ENCODE measurements around the gene PLEKHJ1.

Gene PLEKHJ1

DNA sequence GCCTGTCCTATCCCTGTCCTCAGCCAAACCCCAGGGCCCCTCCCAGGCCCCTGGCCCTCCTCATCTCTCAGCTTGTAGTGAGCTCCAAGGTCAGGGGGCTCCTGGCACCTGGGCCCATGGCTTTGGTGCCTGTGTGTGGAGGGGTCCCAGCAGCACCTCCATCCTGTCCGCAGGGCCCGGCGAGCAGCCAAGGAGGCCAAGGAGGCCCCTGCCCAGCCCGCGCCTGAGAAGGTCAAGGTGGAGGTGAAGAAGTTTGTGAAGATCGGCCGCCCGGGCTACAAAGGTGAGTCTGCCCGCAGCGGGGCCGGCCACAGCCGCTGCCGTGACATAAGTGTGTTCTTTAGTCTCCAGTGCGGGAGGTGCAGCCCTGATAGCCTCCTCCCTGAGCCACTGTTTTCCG lies 9.1 kb upstream of the PLEKHJ1 start:
- TF ChIP-seq, protein P1, sequence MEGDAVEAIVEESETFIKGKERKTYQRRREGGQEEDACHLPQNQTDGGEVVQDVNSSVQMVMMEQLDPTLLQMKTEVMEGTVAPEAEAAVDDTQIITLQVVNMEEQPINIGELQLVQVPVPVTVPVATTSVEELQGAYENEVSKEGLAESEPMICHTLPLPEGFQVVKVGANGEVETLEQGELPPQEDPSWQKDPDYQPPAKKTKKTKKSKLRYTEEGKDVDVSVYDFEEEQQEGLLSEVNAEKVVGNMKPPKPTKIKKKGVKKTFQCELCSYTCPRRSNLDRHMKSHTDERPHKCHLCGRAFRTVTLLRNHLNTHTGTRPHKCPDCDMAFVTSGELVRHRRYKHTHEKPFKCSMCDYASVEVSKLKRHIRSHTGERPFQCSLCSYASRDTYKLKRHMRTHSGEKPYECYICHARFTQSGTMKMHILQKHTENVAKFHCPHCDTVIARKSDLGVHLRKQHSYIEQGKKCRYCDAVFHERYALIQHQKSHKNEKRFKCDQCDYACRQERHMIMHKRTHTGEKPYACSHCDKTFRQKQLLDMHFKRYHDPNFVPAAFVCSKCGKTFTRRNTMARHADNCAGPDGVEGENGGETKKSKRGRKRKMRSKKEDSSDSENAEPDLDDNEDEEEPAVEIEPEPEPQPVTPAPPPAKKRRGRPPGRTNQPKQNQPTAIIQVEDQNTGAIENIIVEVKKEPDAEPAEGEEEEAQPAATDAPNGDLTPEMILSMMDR (conservative IDR thresholded peaks at IDR 0.05), result no peak
- no peak overlapping the region for H3K27ac ChIP-seq

DNA sequence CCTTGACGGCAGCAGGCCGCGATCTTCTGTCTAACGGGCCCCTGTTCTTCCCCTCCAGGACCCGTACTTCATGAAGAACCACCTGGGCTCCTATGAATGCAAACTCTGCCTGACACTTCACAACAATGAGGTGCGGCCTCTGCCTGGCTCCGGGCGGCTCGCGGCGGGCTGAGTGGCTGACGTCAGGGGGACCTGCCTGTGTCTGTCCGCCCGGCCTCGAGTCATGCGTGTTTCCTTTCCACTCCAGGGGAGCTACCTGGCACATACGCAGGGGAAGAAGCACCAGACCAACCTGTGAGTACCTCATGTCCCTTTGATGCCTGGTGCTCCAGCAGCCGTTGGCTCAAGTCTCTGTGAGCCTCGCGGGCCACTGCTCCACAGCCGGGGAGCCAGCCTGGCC lies 8.4 kb upstream of the PLEKHJ1 start:
- no peak for TF ChIP-seq ZFX (IDR thresholded peaks at IDR 0.05)
- TF ChIP-seq, protein P1 (conservative IDR thresholded peaks at IDR 0.05), result no peak
- no peak overlapping the region for H3K27ac ChIP-seq

DNA sequence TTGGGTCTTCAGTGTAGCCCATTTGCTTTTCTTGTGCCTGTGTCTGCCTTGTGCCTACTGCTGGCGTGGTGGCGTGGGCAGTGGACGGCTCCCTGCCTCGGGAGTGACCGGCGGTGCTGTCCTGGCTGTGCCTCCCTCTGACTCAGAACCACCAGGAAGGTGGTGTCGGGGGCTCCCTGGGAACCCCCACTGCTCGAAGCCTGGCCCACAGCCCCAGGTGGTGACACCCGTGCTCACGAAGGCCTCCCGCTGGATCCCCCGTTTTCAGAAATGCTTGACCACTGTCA lies 7.9 kb upstream of the PLEKHJ1 start:
- H3K27ac ChIP-seq, result no peak overlapping the region
- TF ChIP-seq ZFX (IDR thresholded peaks at IDR 0.05), result no peak
- TF ChIP-seq, protein P1 (conservative IDR thresholded peaks at IDR 0.05), result no peak

DNA sequence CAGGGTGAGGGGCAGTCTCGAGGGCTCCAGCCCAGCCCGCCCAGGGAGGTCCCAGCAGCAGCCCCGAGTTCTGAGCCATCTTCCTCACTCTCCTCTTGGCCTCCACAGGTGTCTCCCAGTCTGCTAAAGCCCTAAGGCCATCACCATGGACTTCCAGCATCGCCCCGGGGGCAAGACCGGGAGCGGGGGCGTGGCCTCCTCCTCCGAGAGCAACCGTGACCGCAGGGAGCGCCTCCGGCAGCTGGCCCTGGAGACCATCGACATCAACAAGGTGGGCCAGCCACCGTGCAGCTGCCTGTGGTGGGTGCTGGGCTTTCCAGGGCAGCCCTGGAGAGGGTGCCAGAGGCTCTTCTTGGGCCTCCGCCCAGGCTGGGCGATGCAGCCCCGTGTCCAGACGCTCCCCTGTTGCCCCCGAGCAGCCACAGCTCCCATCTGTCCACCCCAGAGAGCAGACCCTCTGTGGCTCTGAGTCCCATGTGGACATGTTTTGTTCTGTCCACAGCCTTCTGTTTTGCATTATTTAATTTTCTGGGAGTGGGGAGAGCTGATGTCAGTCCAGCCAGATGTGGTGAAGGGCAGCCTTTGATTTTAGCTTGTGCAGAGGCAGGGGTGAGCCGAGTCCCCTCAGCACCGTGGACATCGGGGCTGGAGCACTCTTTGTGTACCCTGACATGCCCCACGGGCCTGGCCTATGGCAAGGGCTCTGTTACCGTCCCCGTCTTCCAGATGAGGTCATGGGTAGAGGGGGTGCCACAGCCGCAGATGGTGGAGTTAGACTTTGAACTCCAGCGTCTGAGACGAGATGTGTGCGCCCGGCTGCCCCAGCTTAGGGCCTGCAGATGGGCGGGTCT lies 7.4 kb upstream of the PLEKHJ1 start:
- TF ChIP-seq, protein P1 (conservative IDR thresholded peaks at IDR 0.05), result no peak
- TF ChIP-seq ZFX (IDR thresholded peaks at IDR 0.05), result no peak
- no peak overlapping the region for H3K27ac ChIP-seq

DNA sequence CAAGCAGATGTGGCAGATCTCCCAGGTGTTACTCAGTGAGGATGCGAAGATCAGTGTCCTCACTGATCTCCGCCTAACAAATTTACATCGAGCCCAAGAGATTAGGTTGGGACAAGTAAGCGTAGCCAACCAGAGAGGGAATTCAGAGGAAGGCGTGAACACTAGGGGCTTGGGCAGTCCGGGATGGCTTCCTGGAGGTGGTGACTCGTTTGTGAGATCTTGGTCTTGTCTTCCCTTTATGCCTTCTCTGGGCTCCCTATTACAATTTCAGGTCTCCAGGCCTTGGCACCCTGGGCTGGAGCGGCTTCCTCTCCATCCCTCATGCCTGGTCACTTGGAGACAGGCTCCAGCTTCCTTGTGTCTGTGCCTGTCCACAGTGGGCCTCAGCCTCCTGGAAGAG lies 6.7 kb upstream of the PLEKHJ1 start:
- no peak for TF ChIP-seq ZFX (IDR thresholded peaks at IDR 0.05)
- TF ChIP-seq, protein P1 (conservative IDR thresholded peaks at IDR 0.05), result no peak
- no peak overlapping the region for H3K27ac ChIP-seq

DNA sequence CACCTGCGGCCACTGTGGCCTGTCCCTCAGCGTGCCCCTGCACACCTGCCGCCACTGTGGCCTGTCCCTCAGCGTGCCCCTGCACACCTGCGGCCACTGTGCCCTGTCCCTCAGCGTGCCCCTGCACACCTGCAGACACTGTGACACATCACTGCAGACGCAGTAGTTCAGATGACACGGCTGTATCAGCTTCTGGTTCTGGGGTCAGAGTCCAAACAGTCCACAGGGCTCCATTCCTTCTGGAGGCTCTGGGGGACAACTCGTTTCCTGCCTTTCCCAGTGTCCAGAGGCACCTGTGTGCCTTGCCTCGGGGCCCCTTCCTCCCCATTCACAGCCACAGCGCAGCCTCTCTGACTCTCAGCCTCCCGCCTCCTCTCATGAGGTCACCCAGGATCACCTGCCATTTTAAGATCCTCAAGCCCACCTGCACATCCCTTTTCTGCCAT lies 6.0 kb upstream of the PLEKHJ1 start:
- peak overlapping the region; percentile 55; the same call in 1 of the 2 replicates for H3K27ac ChIP-seq
- TF ChIP-seq ZFX (IDR thresholded peaks at IDR 0.05), result no peak
- TF ChIP-seq, protein P1 (conservative IDR thresholded peaks at IDR 0.05), result no peak

DNA sequence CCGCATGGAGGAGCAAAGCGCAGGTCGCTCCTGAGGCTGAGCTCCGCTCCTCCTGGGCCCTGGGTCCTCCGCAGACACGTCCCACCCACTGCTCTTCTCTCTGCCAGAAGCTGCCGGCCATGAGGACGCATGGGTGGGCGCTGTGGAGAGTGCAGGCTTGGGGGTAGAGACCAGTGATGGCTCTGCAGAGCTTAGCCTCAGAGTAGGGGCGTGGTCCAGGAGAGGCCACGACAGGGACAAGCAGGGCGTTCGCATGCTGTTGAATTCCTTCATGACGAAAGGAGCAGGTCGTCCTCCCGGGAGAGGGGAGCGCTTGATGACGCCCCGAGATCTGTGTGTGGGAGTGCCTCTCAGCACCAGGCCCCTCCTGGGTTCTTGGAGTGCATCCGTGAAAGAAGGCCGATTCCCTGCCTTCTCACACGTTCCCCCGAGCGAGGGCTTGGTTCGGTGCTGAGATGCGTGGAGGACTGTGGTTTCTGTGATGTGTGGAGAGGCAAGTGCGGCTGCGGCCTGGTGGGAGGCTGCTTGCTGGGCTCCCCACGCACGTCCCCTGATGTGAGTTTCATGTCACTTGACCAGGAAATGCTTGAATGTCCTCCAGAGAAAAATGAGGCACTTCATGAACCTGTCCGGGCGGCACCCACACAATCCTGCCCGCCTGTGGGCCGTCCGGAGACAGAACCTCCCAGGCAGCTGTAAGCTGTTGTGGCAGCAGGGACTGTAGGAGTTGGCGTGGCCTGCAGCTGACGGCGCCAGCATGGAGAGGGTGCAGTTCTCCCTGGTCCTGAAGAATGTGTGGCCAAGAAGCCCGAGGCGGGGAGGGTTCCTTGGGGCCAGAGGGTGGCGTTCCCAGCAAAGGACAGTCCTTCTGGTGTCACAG lies 5.0 kb upstream of the PLEKHJ1 start:
- no peak for TF ChIP-seq ZFX (IDR thresholded peaks at IDR 0.05)
- TF ChIP-seq, protein P1 (conservative IDR thresholded peaks at IDR 0.05), result no peak
- peak overlapping the region; percentile 55 for H3K27ac ChIP-seq

Measured in C4-2B (cell line).